Measurements from ENCODE around the gene EFR3B. TPM values are rescaled to one million over a fixed set of nuclear protein-coding genes. Genes with fewer than 3 reads are reported as not detected.

Gene EFR3B
- polyA plus RNA-seq, 1 of the 3 experiments (the other 2 are of a cell fraction), result 1.5 TPM

DNA sequence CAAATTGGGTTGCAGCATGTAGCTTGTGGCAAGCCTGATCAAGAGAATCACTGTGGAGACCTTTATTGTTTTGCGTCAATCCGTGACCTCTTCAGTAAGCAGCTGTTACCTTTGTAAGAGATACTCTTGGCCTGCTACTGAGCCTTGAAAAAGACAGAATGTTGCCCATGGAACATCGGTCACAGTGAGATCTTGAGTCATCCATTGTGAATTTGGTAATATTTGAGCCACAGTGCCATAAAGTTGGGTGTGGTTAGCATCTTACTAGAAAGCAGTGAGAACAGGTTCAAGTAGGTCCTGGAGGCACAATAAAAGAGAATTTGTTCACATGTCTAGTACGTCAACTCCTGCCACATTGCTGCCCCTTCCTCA lies 12.7 kb upstream of the EFR3B start:
- Histone ChIP-seq H3K27me3 (ENCODE audit: insufficient read depth) (no peaks in the 10 kb centered on the region), H3K36me3 (replicated peaks in 1 of 2; ENCODE audit: control insufficient read depth in 1 of 2, insufficient read depth in 2 of 2, low read length in 1 of 2) (no peaks in the 10 kb centered on the region), H3K4me3 (ENCODE audit: low read depth in 2 of 2, low read length in 1 of 2) (no peak overlapping the region), H4K20me1 (ENCODE audit: insufficient read depth) (no peaks in the 10 kb centered on the region), H3K27ac (ENCODE audit: low read depth in 2 of 2, low read length in 1 of 2) (no peak overlapping the region), H3K9me3 (no peaks in the 10 kb centered on the region), H3K4me1 (ENCODE audit: control insufficient read depth in 1 of 2, insufficient read depth in 2 of 2, low read depth in 1 of 2, low read length in 1 of 2) (peaks cover 0 to 3% of the 10 kb centered on the region in 2 experiments; a peak in 1 of 4 replicates), H3K79me2 (ENCODE audit: insufficient read depth) (no peaks in the 10 kb centered on the region), H3K9me2 (no peaks in the 10 kb centered on the region), H2AFZ (ENCODE audit: low read depth) (no peak overlapping the region), H3K4me2 (no peak overlapping the region), H3F3A (replicated peaks; ENCODE audit: insufficient read depth) (peaks cover 9% of the 10 kb centered on the region), H3K9ac (no peak overlapping the region)
- ChIA-PET POLR2A (no interaction called here), CTCF (no interaction called here)
- no peak for DNase-seq
- WGBS (ENCODE audit: low lambda C conversion rate), result 72% methylated on average over 4 of the region's 4 CpGs
- TF ChIP-seq GATA2 (CRISPR knock-in tag; IDR thresholded peaks at IDR 0.05) (no peak), RAD21 (IDR thresholded peaks at IDR 0.05; ENCODE audit: low read length) (no peak), SMC3 (IDR thresholded peaks at IDR 0.05; ENCODE audit: low read depth, low read length) (no peak), NFIC (IDR thresholded peaks at IDR 0.05; ENCODE audit: borderline replicate concordance) (no peak)
- TF ChIP-seq, protein P1, sequence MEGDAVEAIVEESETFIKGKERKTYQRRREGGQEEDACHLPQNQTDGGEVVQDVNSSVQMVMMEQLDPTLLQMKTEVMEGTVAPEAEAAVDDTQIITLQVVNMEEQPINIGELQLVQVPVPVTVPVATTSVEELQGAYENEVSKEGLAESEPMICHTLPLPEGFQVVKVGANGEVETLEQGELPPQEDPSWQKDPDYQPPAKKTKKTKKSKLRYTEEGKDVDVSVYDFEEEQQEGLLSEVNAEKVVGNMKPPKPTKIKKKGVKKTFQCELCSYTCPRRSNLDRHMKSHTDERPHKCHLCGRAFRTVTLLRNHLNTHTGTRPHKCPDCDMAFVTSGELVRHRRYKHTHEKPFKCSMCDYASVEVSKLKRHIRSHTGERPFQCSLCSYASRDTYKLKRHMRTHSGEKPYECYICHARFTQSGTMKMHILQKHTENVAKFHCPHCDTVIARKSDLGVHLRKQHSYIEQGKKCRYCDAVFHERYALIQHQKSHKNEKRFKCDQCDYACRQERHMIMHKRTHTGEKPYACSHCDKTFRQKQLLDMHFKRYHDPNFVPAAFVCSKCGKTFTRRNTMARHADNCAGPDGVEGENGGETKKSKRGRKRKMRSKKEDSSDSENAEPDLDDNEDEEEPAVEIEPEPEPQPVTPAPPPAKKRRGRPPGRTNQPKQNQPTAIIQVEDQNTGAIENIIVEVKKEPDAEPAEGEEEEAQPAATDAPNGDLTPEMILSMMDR (IDR thresholded peaks at IDR 0.05), result no peak
- TF ChIP-seq, protein P2, sequence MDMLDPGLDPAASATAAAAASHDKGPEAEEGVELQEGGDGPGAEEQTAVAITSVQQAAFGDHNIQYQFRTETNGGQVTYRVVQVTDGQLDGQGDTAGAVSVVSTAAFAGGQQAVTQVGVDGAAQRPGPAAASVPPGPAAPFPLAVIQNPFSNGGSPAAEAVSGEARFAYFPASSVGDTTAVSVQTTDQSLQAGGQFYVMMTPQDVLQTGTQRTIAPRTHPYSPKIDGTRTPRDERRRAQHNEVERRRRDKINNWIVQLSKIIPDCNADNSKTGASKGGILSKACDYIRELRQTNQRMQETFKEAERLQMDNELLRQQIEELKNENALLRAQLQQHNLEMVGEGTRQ (IDR thresholded peaks at IDR 0.05; ENCODE audit: borderline replicate concordance, low read depth, low read length), result no peak
- TF ChIP-seq, protein P3, sequence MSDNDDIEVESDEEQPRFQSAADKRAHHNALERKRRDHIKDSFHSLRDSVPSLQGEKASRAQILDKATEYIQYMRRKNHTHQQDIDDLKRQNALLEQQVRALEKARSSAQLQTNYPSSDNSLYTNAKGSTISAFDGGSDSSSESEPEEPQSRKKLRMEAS (IDR thresholded peaks at IDR 0.05; ENCODE audit: low read depth), result no peak

DNA sequence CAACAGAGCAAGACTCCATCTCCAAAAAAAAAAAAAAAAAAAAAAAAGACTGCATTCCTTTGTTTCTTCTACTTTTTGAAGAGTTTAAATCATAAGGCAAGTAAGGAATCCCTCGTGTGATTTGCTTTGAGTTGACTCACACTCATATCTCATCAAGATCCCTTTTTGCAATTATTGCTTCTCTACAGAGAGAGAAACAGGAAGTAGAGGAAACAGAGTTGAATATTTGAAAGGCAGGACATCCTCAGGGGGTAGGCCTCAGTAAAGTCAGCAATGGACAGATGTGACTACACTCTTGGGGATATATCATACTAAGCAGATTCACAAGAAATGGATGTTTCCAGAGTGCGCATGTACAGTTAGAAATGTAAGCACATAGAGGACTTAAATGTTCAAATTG lies 11.2 kb upstream of the EFR3B start:
- CTCF ChIA-PET, result interaction anchor here (1.0 to 1.7 kb wide), 2 partner anchors 11 to 17 kb away, joined by 3 to 6 read pairs; partner anchors contain the start of gene EFR3B
- POLR2A ChIA-PET, result interaction anchor here (1.0 kb wide), 1 partner anchor 29 kb away, joined by 3 read pairs; no protein-coding TSS in a partner anchor
- H3K4me2 ChIP-seq, result no peak overlapping the region
- peaks cover 2 to 3% of the 10 kb centered on the region in 2 experiments; a peak in 2 of 4 replicates for H3K4me1 ChIP-seq (ENCODE audit: control insufficient read depth in 1 of 2, insufficient read depth in 2 of 2, low read depth in 1 of 2, low read length in 1 of 2)
- H2AFZ ChIP-seq (ENCODE audit: low read depth), result peak overlapping the region; percentile 78; the same call in 1 of the 2 replicates
- H3K27me3 ChIP-seq (ENCODE audit: insufficient read depth), result no peaks in the 10 kb centered on the region
- no peaks in the 10 kb centered on the region for H3K79me2 ChIP-seq (ENCODE audit: insufficient read depth)
- H3F3A ChIP-seq (replicated peaks; ENCODE audit: insufficient read depth), result peaks cover 9% of the 10 kb centered on the region
- 55% methylated on average over 2 of the region's 2 CpGs for WGBS (ENCODE audit: low lambda C conversion rate)
- DNase-seq, result no peak
- no peaks in the 10 kb centered on the region for H3K9me2 ChIP-seq
- H3K36me3 ChIP-seq (replicated peaks in 1 of 2; ENCODE audit: control insufficient read depth in 1 of 2, insufficient read depth in 2 of 2, low read length in 1 of 2), result no peaks in the 10 kb centered on the region
- H3K27ac ChIP-seq (ENCODE audit: low read depth in 2 of 2, low read length in 1 of 2), result no peak overlapping the region
- H4K20me1 ChIP-seq (ENCODE audit: insufficient read depth), result no peaks in the 10 kb centered on the region
- H3K9ac ChIP-seq, result no peak overlapping the region
- no peak overlapping the region for H3K4me3 ChIP-seq (ENCODE audit: low read depth in 2 of 2, low read length in 1 of 2)
- no peaks in the 10 kb centered on the region for H3K9me3 ChIP-seq
- TF ChIP-seq, protein P4, sequence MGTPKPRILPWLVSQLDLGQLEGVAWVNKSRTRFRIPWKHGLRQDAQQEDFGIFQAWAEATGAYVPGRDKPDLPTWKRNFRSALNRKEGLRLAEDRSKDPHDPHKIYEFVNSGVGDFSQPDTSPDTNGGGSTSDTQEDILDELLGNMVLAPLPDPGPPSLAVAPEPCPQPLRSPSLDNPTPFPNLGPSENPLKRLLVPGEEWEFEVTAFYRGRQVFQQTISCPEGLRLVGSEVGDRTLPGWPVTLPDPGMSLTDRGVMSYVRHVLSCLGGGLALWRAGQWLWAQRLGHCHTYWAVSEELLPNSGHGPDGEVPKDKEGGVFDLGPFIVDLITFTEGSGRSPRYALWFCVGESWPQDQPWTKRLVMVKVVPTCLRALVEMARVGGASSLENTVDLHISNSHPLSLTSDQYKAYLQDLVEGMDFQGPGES (IDR thresholded peaks at IDR 0.05; ENCODE audit: low read depth, low read length), result no peak
- TF ChIP-seq, protein P5, sequence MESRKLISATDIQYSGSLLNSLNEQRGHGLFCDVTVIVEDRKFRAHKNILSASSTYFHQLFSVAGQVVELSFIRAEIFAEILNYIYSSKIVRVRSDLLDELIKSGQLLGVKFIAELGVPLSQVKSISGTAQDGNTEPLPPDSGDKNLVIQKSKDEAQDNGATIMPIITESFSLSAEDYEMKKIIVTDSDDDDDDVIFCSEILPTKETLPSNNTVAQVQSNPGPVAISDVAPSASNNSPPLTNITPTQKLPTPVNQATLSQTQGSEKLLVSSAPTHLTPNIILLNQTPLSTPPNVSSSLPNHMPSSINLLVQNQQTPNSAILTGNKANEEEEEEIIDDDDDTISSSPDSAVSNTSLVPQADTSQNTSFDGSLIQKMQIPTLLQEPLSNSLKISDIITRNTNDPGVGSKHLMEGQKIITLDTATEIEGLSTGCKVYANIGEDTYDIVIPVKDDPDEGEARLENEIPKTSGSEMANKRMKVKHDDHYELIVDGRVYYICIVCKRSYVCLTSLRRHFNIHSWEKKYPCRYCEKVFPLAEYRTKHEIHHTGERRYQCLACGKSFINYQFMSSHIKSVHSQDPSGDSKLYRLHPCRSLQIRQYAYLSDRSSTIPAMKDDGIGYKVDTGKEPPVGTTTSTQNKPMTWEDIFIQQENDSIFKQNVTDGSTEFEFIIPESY (IDR thresholded peaks at IDR 0.05; ENCODE audit: borderline replicate concordance, low read depth), result no peak
- TF ChIP-seq TEAD4 (IDR thresholded peaks at IDR 0.05; ENCODE audit: borderline replicate concordance, insufficient read depth) (no peak), TAF1 (IDR thresholded peaks at IDR 0.05; ENCODE audit: borderline replicate concordance, low read depth, low read length) (no peak), RAD21 (IDR thresholded peaks at IDR 0.05; ENCODE audit: low read length) (no peak), POLR2AphosphoS5 (IDR thresholded peaks at IDR 0.05; ENCODE audit: low read depth, low read length) (no peak), EP300 (IDR thresholded peaks at IDR 0.05; ENCODE audit: borderline replicate concordance in 1 of 2, low read depth in 1 of 2, low read length in 1 of 2) (no peak), ELF1 (IDR thresholded peaks at IDR 0.05) (no peak), SIN3A (IDR thresholded peaks at IDR 0.05; ENCODE audit: borderline replicate concordance, low read depth, low read length) (no peak), JUND (IDR thresholded peaks at IDR 0.05) (no peak), GATA2 (CRISPR knock-in tag; IDR thresholded peaks at IDR 0.05) (no peak), FOXM1 (IDR thresholded peaks at IDR 0.05; ENCODE audit: low read depth) (no peak), TCF12 (IDR thresholded peaks at IDR 0.05) (no peak)
- TF ChIP-seq, protein P2 (IDR thresholded peaks at IDR 0.05; ENCODE audit: borderline replicate concordance, low read depth, low read length), result no peak
- TF ChIP-seq, protein P1 (IDR thresholded peaks at IDR 0.05), result no peak

Data from SK-N-SH (cell line).